OCI-M1 (cell line): ENCODE data around the gene DRD4.
"Not testable (repeated sequence)": the region's sequence is repeated elsewhere in the genome, so short reads cannot be mapped to it uniquely, and the experiment has no call there.

ENCODE experiments used
- DNase-seq: peaks from one replicate; lab custom pipeline; 2025; lab: John Stamatoyannopoulos, UW

The DRD4 gene

GRCh38 chr11:679271-680207 lies 42.5 kb downstream of the DRD4 start:
- no peak for DNase-seq

- no peak for DNase-seq
Observed at GRCh38 chr11:680476-680875, 43.4 kb downstream of the DRD4 start.

- DNase-seq, result no peak
Observed at GRCh38 chr11:680970-681369, 43.9 kb downstream of the DRD4 start.

- no peak for DNase-seq
Observed at GRCh38 chr11:686451-687243, 49.6 kb downstream of the DRD4 start.

GRCh38 chr11:687751-688150 lies 50.7 kb downstream of the DRD4 start:
- no peak for DNase-seq

GRCh38 chr11:688681-689080 lies 51.6 kb downstream of the DRD4 start:
- no peak for DNase-seq

- no peak for DNase-seq
Observed at GRCh38 chr11:689625-690024, 52.6 kb downstream of the DRD4 start.

GRCh38 chr11:690244-690643 lies 53.2 kb downstream of the DRD4 start:
- not testable (repeated sequence) for DNase-seq
